Caco-2 (cell line): ENCODE measurements around the gene CFAP52. TPM values are rescaled to one million over a fixed set of nuclear protein-coding genes. Genes with fewer than 3 reads are reported as not detected.

ENCODE experiments used
- BruUV-seq: library from RNA; stranded (reverse); fragments of 400-500 nt; replicated peaks from 2 replicates; lab custom pipeline; 2021; lab: Mats Ljungman, UMichigan
- CTCF ChIA-PET: fragments of 300-600 bp; sonication (Branson Sonifier 250); formaldehyde crosslinking; loops from one replicate; lab custom pipeline; 2022; ENCODE audit warnings: antibody characterized with exemption; lab: Charles Lee
- POLR2A ChIA-PET: fragments of 300-600 bp; sonication (Branson Sonifier 250); formaldehyde crosslinking; loops from one replicate; lab custom pipeline; 2022; ENCODE audit warnings: antibody characterized with exemption; lab: Charles Lee
- DNase-seq, 2 experiments: peaks; one replicate each; pipeline versions ENCODE4 v3.0.0 to v3.0.0-alpha.2; 2020 to 2022
- H3K27me3 ChIP-seq: replicated peaks from 2 replicates; pipeline ENCODE4 v1.6.0; 2011; ENCODE audit warnings: low read length; ENCODE audit not compliant: control insufficient read depth, insufficient read depth
- H3K36me3 ChIP-seq: 2 replicates; pipeline ENCODE4 v1.5.1; 2011; ENCODE audit warnings: low read length; ENCODE audit not compliant: control insufficient read depth, insufficient read depth
- H3K4me1 ChIP-seq: fragments of 250-450 bp; sonication (Bioruptor Pico); 2 replicates; pipeline ENCODE4 v1.5.1; 2020; ENCODE audit warnings: mild to moderate bottlenecking
- H3K4me3 ChIP-seq: 2 replicates; pipeline ENCODE4 v1.5.1; 2011; ENCODE audit warnings: low read depth, mild to moderate bottlenecking, control low read depth, low read length
- H3K9me3 ChIP-seq: fragments of 250-450 bp; sonication (Bioruptor Pico); 2 replicates; pipeline ENCODE4 v1.5.1; 2020; ENCODE audit warnings: mild to moderate bottlenecking, moderate library complexity
- H3K27ac Mint-ChIP-seq: one replicate; pipeline ENCODE4 v1.8.0; 2022; ENCODE audit warnings: mixed read lengths; ENCODE audit not compliant: unreplicated experiment
- H3K27me3 Mint-ChIP-seq: one replicate; pipeline ENCODE4 v1.8.0; 2022; ENCODE audit warnings: mixed read lengths; ENCODE audit not compliant: insufficient read depth, unreplicated experiment
- H3K36me3 Mint-ChIP-seq: one replicate; pipeline ENCODE4 v1.8.0; 2022; ENCODE audit warnings: mild to moderate bottlenecking, mixed read lengths; ENCODE audit not compliant: insufficient read depth, unreplicated experiment
- H3K4me1 Mint-ChIP-seq: one replicate; pipeline ENCODE4 v1.8.0; 2022; ENCODE audit warnings: low read depth, mixed read lengths; ENCODE audit not compliant: unreplicated experiment
- H3K4me3 Mint-ChIP-seq: one replicate; pipeline ENCODE4 v1.8.0; 2022; ENCODE audit warnings: mild to moderate bottlenecking, moderate library complexity, mixed read lengths; ENCODE audit not compliant: unreplicated experiment
- H3K9me3 Mint-ChIP-seq: one replicate; pipeline ENCODE4 v1.8.0; 2022; ENCODE audit warnings: mixed read lengths; ENCODE audit not compliant: unreplicated experiment
- CTCF ChIP-seq, 2 experiments: fragments of 200-600 bp in 1 of 2; IDR thresholded peaks; 1 replicate in 1 of 2; 2 replicates in 1 of 2; pipeline versions ENCODE4 v1.5.1 to v1.8.0; 2011 to 2022; ENCODE audit warnings: antibody characterized with exemption in 1 of 2, control low read depth in 1 of 2, inconsistent platforms in 1 of 2, low read depth in 1 of 2, low read length in 1 of 2, mild to moderate bottlenecking in 1 of 2, moderate library complexity in 1 of 2; ENCODE audit not compliant: insufficient read depth in 1 of 2, severe bottlenecking in 1 of 2, unreplicated experiment in 1 of 2
- intact Hi-C: fragments of 100-400 bp; cut with micrococcal nuclease; formaldehyde crosslinking; loops from one replicate; pipeline ENCODE4 v1.10.0; 2022; ENCODE audit not compliant: unreplicated experiment
- total RNA-seq: library from RNA; stranded (reverse); gene quantifications from 2 replicates; pipeline ENCODE4 v1.2.3, GENCODE V29; 2022

Gene CFAP52
- total RNA-seq, 1 experiment from 2014 or later, result not detected

DNA sequence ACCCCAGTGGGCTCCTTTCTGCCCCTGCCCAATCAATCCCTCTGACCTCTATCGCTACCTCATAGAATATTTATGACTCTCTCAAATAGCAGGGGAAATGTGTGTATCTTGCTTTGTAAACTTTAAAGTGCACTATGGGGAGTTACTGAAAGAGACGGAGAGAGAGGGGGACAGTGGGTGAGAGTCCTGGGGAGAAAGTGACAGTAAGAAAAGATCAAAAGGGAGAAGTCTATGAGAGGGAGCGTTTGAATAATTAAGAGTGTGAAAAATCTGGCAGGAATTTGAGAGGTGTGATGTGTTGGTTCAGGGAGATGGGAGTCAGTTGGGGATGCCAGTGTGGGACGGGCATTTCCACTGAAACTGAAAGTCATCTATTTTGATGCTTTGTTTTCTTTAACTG, 101.5 kb downstream of the CFAP52 start:
- Histone ChIP-seq H3K4me3 (no peak overlapping the region), H3K27me3 (no peaks in the 10 kb centered on the region), H3K36me3 (no peaks in the 10 kb centered on the region), H3K9me3 (no peaks in the 10 kb centered on the region), H3K4me1 (no peaks in the 10 kb centered on the region)
- Mint-ChIP-seq H3K27ac (no peak overlapping the region), H3K4me1 (no peaks in the 10 kb centered on the region), H3K4me3 (no peak overlapping the region), H3K36me3 (peaks cover 43% of the 10 kb centered on the region), H3K9me3 (peaks cover 10% of the 10 kb centered on the region), H3K27me3 (no peaks in the 10 kb centered on the region)
- no TSS peak for BruUV-seq
- CTCF ChIA-PET, result interaction anchor here (0.6 kb wide), 1 partner anchor 98 kb away, joined by 3 read pairs; no protein-coding TSS in a partner anchor
- POLR2A ChIA-PET, result no interaction called here
- DNase-seq, result no peak
- no peak for TF ChIP-seq CTCF (IDR thresholded peaks at IDR 0.05; ENCODE audit: insufficient read depth in 1 of 2, low read depth in 1 of 2, low read length in 1 of 2, severe bottlenecking in 1 of 2, unreplicated experiment in 1 of 2)
- intact Hi-C loops, result loop anchor here (2.0 kb wide), 2 partner anchors 31 to 101 kb away; partner anchors contain the start of gene CFAP52

DNA sequence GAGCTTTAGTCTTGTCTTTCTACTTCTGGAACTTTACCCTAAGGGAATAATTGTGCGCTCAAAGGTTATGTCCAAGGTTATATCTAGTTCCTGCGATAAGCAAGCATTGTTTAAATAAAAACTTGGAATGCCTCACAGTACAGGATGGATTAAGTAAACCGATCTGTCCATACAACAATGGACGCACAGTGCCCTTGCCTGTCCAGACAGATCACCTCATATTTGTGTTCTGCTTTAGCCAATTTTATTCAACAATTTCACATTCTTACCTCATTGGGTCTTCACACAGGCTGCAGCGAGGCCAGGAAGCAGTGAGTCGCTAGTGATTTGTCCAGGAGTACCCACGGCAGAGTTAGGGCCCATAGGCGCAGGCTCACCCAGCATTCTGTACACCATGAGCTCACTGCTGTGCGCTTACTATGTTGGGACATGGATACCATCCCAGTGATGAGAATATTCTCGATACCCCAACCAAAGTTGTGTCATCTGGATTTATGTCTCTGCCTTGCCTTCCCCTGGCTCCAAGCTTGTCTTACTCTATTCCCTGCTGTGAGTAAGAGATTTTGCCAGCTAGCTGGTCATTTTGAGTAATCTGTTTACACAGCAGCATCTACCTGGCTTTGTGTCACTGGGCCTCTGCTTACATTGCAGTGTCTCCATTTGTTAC, 108.6 kb downstream of the CFAP52 start:
- no peak overlapping the region for H3K27ac Mint-ChIP-seq
- CTCF ChIA-PET, result no interaction called here
- Histone ChIP-seq H3K4me3 (no peak overlapping the region), H3K4me1 (no peaks in the 10 kb centered on the region), H3K36me3 (no peaks in the 10 kb centered on the region), H3K9me3 (no peaks in the 10 kb centered on the region), H3K27me3 (no peaks in the 10 kb centered on the region)
- POLR2A ChIA-PET, result no interaction called here
- H3K27me3 Mint-ChIP-seq, result no peaks in the 10 kb centered on the region
- H3K36me3 Mint-ChIP-seq, result peaks cover 43% of the 10 kb centered on the region
- BruUV-seq, result no TSS peak
- peaks cover 6% of the 10 kb centered on the region for H3K9me3 Mint-ChIP-seq
- no peaks in the 10 kb centered on the region for H3K4me1 Mint-ChIP-seq
- H3K4me3 Mint-ChIP-seq, result no peak overlapping the region
- no peak for DNase-seq
- intact Hi-C loops, result no loop called here
- no peak for TF ChIP-seq CTCF (IDR thresholded peaks at IDR 0.05; ENCODE audit: insufficient read depth in 1 of 2, low read depth in 1 of 2, low read length in 1 of 2, severe bottlenecking in 1 of 2, unreplicated experiment in 1 of 2)

Other genes starting within 250 kb of the CFAP52 start
- 22.6 and 24.7 TPM in 2 replicates for gene STX8, start 822 bp upstream of the CFAP52 start, total RNA-seq
- 6.0 and 6.5 TPM in 2 replicates for gene USP43, start 68.9 kb downstream of the CFAP52 start, total RNA-seq
- gene DHRS7C, start 214.9 kb downstream of the CFAP52 start, total RNA-seq, result not detected in 2 replicates
- gene GSG1L2, start 245.4 kb downstream of the CFAP52 start, total RNA-seq, result not detected in 2 replicates
- gene GLP2R, start 249.3 kb downstream of the CFAP52 start, total RNA-seq, result not detected in 2 replicates